ENCODE results near the gene TOM1L2.
"Not testable (repeated sequence)": the region's sequence is repeated elsewhere in the genome, so short reads cannot be mapped to it uniquely, and the experiment has no call there.

TOM1L2 gene

GRCh38 chr17:17966399-17966798 is 5.8 kb downstream of the TOM1L2 start:
- no peak for DNase-seq

- DNase-seq = no peak
These were observed 7.0 kb downstream of the TOM1L2 start for GRCh38 chr17:17965152-17965721.

- no peak for DNase-seq
These were observed 7.5 kb downstream of the TOM1L2 start for GRCh38 chr17:17964710-17965109.

- DNase-seq = no peak
These were observed 8.3 kb downstream of the TOM1L2 start for GRCh38 chr17:17963694-17964436.

- no peak for DNase-seq
These were observed 9.1 kb downstream of the TOM1L2 start for GRCh38 chr17:17963066-17963465.

- DNase-seq = no peak
These were observed 11.6 kb downstream of the TOM1L2 start for GRCh38 chr17:17960500-17961030.

- DNase-seq = no peak
These were observed 12.5 kb downstream of the TOM1L2 start for GRCh38 chr17:17959520-17960361.

GRCh38 chr17:17958982-17959381 is 13.2 kb downstream of the TOM1L2 start:
- no peak for DNase-seq

- DNase-seq = no peak
These were observed 14.7 kb downstream of the TOM1L2 start for GRCh38 chr17:17957584-17957916.

- not testable (repeated sequence) for DNase-seq
These were observed 16.3 kb downstream of the TOM1L2 start for GRCh38 chr17:17955790-17956341.

GRCh38 chr17:17954079-17954478 is 18.1 kb downstream of the TOM1L2 start:
- DNase-seq = no peak

GRCh38 chr17:17952691-17953090 is 19.5 kb downstream of the TOM1L2 start:
- no peak for DNase-seq

- no peak for DNase-seq
These were observed 20.7 kb downstream of the TOM1L2 start for GRCh38 chr17:17951524-17951923.

- no peak for DNase-seq
These were observed 21.4 kb downstream of the TOM1L2 start for GRCh38 chr17:17950806-17951205.

- DNase-seq = no peak
These were observed 21.9 kb downstream of the TOM1L2 start for GRCh38 chr17:17950347-17950746.

- no peak for DNase-seq
These were observed 24.2 kb downstream of the TOM1L2 start for GRCh38 chr17:17947966-17948365.

GRCh38 chr17:17947309-17947708 is 24.9 kb downstream of the TOM1L2 start:
- DNase-seq = no peak

GRCh38 chr17:17946093-17946492 is 26.1 kb downstream of the TOM1L2 start:
- no peak for DNase-seq

- no peak for DNase-seq
These were observed 27.5 kb downstream of the TOM1L2 start for GRCh38 chr17:17944743-17945142.

- no peak for DNase-seq
These were observed 28.0 kb downstream of the TOM1L2 start for GRCh38 chr17:17944242-17944641.

GRCh38 chr17:17943281-17943984 is 28.8 kb downstream of the TOM1L2 start:
- no peak for DNase-seq

GRCh38 chr17:17942846-17943245 is 29.4 kb downstream of the TOM1L2 start:
- DNase-seq = no peak

- DNase-seq = no peak
These were observed 31.2 kb downstream of the TOM1L2 start for GRCh38 chr17:17941015-17941414.
